ENCODE results near the gene ASB7. TPM values are rescaled to one million over a fixed set of nuclear protein-coding genes. Genes with fewer than 3 reads are reported as not detected.
A peak's percentile ranks its signal among the peaks of the same experiment; 100 is the strongest.

The ASB7 gene
- total and polyA plus RNA-seq, 8 donors: 10.8 to 14.6 (median 13.2) TPM

DNA sequence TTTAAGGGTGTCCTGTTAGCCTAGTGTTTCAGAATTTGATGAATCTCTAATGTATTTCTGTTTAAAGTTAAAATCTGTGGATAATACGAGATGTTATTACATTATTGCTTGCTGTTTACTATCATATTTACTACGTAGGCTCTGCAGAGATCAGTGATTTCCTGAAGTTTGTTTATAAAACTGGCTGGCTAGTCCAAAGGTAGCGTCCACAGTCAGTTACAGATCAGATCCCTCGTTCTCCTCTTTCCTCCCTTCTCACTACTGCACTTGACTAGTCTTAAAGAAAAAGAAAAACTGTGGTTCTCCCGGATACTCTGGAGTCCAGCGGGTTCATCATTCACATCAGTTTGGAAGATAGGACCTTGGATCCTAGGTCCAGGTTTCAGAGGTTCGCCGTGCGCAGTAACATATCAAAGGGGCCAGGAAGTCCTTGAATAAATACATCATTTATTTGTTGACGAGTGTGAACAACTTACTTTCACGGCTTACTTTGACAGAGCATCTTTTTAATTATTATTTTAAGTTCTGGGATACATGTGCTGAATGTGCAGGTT is 35.9 kb downstream of the ASB7 start:
- DNase-seq (no peak), ATAC-seq (no peak)
- H3K9me3 ChIP-seq: no peaks in the 10 kb centered on the region
- peaks cover 0 to 34% of the 10 kb centered on the region in 2 donors for H3K4me1 ChIP-seq
- H3K36me3 ChIP-seq: no peaks in the 10 kb centered on the region
- no peak overlapping the region for H3K27ac ChIP-seq
- TF ChIP-seq, protein P1, sequence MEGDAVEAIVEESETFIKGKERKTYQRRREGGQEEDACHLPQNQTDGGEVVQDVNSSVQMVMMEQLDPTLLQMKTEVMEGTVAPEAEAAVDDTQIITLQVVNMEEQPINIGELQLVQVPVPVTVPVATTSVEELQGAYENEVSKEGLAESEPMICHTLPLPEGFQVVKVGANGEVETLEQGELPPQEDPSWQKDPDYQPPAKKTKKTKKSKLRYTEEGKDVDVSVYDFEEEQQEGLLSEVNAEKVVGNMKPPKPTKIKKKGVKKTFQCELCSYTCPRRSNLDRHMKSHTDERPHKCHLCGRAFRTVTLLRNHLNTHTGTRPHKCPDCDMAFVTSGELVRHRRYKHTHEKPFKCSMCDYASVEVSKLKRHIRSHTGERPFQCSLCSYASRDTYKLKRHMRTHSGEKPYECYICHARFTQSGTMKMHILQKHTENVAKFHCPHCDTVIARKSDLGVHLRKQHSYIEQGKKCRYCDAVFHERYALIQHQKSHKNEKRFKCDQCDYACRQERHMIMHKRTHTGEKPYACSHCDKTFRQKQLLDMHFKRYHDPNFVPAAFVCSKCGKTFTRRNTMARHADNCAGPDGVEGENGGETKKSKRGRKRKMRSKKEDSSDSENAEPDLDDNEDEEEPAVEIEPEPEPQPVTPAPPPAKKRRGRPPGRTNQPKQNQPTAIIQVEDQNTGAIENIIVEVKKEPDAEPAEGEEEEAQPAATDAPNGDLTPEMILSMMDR (IDR thresholded peaks at IDR 0.05): no peak
- no peaks in the 10 kb centered on the region for H3K27me3 ChIP-seq
- intact Hi-C loops (cut with DNase I): no loop called here
- H3K4me3 ChIP-seq: no peak overlapping the region

DNA sequence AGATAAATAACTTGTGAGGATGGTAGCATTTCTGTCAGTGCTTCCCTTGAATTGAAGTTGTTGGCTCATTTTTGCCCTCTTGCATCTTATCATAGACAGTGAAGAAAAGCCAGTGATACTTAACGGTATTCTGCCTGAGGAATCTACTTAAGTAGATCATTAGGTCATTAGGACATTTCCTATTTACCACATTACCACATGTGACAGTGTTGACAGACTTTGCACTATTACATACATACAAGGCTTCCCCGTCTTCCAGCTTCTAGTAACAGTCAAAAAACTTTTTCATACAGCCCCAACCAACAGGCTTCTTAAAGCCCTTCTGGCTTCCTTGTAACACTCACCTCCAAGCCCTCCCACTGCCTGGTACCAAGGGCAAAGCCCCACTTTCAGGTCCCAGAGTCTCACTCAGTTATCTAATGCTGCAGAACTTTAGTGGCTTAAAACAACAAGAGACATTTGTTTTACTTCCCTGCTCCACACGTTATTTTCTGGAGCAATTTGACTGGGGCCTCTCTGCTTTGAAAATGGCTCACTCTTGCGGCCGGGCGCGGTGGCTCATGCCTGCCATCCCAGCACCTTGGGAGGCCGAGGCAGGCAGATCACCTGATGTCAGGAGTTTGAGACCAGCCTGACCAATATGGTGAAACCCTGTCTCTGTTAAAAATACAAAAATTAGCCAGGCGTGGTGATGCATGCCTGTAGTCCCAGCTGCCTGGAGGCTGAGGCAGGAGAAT is 40.0 kb downstream of the ASB7 start:
- no peaks in the 10 kb centered on the region for H3K36me3 ChIP-seq
- H3K27me3 ChIP-seq: no peaks in the 10 kb centered on the region
- H3K4me3 ChIP-seq: no peak overlapping the region
- ATAC-seq (no peak), DNase-seq (no peak)
- peaks cover 0 to 35% of the 10 kb centered on the region in 2 donors for H3K4me1 ChIP-seq
- no peaks in the 10 kb centered on the region for H3K9me3 ChIP-seq
- H3K27ac ChIP-seq: peak overlapping the region in 1 of 2 donors; percentile 48
- intact Hi-C loops (cut with DNase I): no loop called here
- TF ChIP-seq, protein P1 (IDR thresholded peaks at IDR 0.05): no peak

DNA sequence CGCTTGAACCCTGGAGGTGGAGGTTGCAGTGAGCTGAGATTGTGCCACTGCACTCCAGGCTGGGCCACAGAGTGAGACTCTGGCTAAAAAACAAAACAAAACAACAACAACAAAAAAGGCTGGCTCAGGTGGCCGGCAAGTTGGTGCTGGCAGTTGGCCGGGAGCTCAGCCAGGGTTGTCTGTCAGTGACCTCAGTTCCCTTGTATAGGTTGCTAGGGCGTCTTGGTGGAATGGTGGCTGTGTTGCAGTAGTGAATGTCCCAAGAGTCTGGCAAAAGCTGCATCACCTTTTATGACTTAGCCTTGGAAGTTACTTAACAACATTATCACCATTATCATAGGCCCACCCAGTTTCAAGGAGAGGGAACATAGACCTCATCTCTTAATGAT is 40.6 kb downstream of the ASB7 start:
- no peak overlapping the region for H3K4me3 ChIP-seq
- intact Hi-C loops (cut with DNase I): no loop called here
- DNase-seq (no peak), ATAC-seq (no peak)
- peak overlapping the region in 1 of 2 donors; percentile 48 for H3K27ac ChIP-seq
- no peaks in the 10 kb centered on the region for H3K36me3 ChIP-seq
- H3K27me3 ChIP-seq: no peaks in the 10 kb centered on the region
- H3K9me3 ChIP-seq: no peaks in the 10 kb centered on the region
- TF ChIP-seq, protein P1 (IDR thresholded peaks at IDR 0.05): no peak
- H3K4me1 ChIP-seq: peaks cover 0 to 33% of the 10 kb centered on the region in 2 donors

DNA sequence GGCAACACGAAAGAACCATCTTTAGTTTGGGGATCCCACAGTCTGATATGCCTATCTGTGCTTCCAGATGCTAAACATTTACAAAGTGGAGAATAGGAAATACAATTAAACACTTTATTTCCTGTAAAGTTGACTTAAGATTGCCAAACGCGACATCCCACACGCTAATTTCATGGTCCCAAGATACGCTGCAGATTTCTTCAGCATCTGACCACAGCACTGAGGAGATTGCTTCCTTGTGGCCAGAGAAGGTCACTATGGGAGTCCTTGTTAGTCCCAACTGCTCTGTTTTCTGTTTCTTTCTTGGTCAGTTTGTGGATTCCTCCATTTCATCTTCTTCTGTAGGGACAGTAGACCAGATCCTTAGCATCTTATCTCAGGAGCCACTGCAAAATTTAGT is 43.3 kb downstream of the ASB7 start:
- H3K27ac ChIP-seq: no peak overlapping the region
- ATAC-seq: no peak
- H3K9me3 ChIP-seq: no peaks in the 10 kb centered on the region
- H3K4me3 ChIP-seq: no peak overlapping the region
- DNase-seq: no peak
- H3K4me1 ChIP-seq: peaks cover 0 to 27% of the 10 kb centered on the region in 2 donors
- TF ChIP-seq, protein P1 (IDR thresholded peaks at IDR 0.05): no peak
- intact Hi-C loops (cut with DNase I): no loop called here
- H3K27me3 ChIP-seq: no peaks in the 10 kb centered on the region
- peaks cover 0 to 13% of the 10 kb centered on the region in 2 donors for H3K36me3 ChIP-seq

DNA sequence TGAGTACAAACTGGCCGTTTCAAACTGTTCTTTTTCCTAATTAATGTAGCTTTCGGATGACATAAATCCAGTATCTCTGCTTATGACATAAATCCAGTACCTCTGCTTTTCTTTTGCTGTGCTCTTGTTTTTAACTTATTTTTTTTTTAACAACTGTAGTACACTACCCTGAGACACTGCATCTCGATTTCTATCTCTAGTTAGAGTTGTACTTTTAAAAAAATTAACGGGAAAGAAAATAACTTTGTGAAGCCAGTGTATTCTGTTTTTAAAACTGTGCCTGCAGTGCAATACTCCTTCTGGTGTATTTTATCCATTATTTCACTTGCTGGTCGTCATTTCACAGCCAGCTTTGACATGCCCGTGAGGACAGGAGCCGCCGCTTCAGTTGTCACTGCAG is 46.6 kb downstream of the ASB7 start:
- intact Hi-C loops (cut with DNase I): no loop called here
- H3K9me3 ChIP-seq: no peaks in the 10 kb centered on the region
- no peaks in the 10 kb centered on the region for H3K27me3 ChIP-seq
- H3K4me3 ChIP-seq: no peak overlapping the region
- H3K4me1 ChIP-seq: peaks cover 0 to 7% of the 10 kb centered on the region in 2 donors
- DNase-seq (no peak), ATAC-seq (no peak)
- H3K36me3 ChIP-seq: peaks cover 0 to 13% of the 10 kb centered on the region in 2 donors
- TF ChIP-seq, protein P1 (IDR thresholded peaks at IDR 0.05): no peak
- no peak overlapping the region for H3K27ac ChIP-seq

Measured in left lung (tissue), 10 donors.